ENCODE data around the gene LAD1.

DNA sequence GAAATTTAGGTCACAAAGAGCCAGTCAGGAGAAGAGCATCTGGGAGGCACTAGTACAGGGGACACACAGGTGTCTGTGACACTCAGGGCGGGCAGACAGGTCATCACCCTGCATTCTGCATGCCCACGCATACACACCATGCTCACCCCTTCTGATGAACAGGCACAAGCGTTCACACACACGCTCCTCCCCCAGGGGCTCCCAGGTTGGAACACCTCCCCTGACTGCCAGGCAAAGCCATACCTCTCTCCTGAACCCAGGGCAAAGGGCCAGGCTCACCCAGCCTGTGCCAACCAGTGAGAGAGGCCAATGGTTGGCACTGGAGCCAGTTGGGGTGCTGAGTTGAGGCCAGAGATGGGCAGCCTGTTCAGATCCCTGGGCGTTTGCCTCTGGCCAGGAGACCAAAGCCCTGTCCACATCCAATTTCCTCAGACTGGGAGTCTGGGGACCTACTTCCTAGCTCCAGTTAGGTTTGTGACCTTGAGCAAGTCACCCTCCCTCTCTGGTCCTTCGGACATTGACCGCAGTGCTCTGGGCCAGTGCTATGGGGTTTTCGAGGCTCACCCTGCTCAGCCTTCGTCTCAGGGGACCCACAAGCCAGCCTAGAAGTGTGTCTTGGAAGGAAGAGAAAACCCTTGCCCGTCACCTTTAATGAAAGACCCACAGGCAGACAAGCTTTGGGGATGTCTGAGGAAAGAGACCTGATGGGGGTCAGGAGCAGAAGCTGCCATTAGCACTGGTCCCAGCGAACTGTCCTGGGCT is 5.8 kb upstream of the LAD1 start:
- TF ChIP-seq POLR2A (IDR thresholded peaks at IDR 0.05; ENCODE audit: low read depth, low read length) (no peak), FOS (IDR thresholded peaks at IDR 0.05; ENCODE audit: low read depth, low read length) (no peak), MAFK (IDR thresholded peaks at IDR 0.05; ENCODE audit: low read depth, low read length) (no peak), MXI1 (IDR thresholded peaks at IDR 0.05; ENCODE audit: borderline replicate concordance, low read depth, low read length) (no peak), BHLHE40 (IDR thresholded peaks at IDR 0.05; ENCODE audit: low read depth, low read length) (no peak), NFE2L2 (IDR thresholded peaks at IDR 0.05; ENCODE audit: low read depth, low read length) (no peak), RFX5 (IDR thresholded peaks at IDR 0.05; ENCODE audit: low read depth, low read length) (no peak), CEBPB (IDR thresholded peaks at IDR 0.05; ENCODE audit: low read depth, low read length) (no peak), MAZ (IDR thresholded peaks at IDR 0.05; ENCODE audit: borderline replicate concordance, low read depth, low read length) (no peak), RAD21 (IDR thresholded peaks at IDR 0.05; ENCODE audit: low read length) (no peak), CHD1 (IDR thresholded peaks at IDR 0.05; ENCODE audit: low read depth, low read length) (no peak)
- TF ChIP-seq, protein P1, sequence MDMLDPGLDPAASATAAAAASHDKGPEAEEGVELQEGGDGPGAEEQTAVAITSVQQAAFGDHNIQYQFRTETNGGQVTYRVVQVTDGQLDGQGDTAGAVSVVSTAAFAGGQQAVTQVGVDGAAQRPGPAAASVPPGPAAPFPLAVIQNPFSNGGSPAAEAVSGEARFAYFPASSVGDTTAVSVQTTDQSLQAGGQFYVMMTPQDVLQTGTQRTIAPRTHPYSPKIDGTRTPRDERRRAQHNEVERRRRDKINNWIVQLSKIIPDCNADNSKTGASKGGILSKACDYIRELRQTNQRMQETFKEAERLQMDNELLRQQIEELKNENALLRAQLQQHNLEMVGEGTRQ (IDR thresholded peaks at IDR 0.05; ENCODE audit: low read depth, low read length): no peak
- TF ChIP-seq, protein P2, sequence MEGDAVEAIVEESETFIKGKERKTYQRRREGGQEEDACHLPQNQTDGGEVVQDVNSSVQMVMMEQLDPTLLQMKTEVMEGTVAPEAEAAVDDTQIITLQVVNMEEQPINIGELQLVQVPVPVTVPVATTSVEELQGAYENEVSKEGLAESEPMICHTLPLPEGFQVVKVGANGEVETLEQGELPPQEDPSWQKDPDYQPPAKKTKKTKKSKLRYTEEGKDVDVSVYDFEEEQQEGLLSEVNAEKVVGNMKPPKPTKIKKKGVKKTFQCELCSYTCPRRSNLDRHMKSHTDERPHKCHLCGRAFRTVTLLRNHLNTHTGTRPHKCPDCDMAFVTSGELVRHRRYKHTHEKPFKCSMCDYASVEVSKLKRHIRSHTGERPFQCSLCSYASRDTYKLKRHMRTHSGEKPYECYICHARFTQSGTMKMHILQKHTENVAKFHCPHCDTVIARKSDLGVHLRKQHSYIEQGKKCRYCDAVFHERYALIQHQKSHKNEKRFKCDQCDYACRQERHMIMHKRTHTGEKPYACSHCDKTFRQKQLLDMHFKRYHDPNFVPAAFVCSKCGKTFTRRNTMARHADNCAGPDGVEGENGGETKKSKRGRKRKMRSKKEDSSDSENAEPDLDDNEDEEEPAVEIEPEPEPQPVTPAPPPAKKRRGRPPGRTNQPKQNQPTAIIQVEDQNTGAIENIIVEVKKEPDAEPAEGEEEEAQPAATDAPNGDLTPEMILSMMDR (conservative IDR thresholded peaks at IDR 0.05; ENCODE audit: low read depth, low read length): no peak
